ENCODE data around the gene NELL1. TPM values are rescaled to one million over a fixed set of nuclear protein-coding genes. Genes with fewer than 3 reads are reported as not detected.
A peak's percentile ranks its signal among the peaks of the same experiment; 100 is the strongest.

NELL1 gene
- total and polyA plus RNA-seq, 10 donors: 0.20 TPM; not detected in 9

- intact Hi-C loops (cut with DNase I; ENCODE audit: low total_unique reads): no loop called here
- 47 to 65% (median 57%) methylated on average over 2 of the region's 2 CpGs for WGBS, 5 donors
- no peak for DNase-seq
Observed at GRCh38 chr11:21059879-21060278, 390.5 kb downstream of the NELL1 start.

DNA sequence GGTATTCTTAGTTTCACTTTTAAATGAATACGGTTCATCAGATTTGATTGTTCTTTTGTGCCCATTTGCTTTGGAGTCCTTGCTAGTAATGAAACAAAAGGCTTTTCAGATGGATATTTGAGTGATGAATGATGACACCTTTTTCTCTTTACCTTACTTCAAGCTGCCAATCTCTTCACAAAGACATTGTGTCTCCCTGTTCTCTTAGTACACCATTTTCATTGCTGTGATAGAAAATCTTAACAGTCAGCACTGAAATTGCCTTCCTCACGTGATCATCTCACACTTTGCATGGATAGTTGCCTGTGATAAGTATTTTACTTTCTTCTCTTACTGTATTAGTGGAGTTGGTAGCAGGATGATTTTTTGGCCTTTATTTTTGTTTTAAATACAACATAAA, 396.6 kb downstream of the NELL1 start:
- no peak overlapping the region for H3K27ac ChIP-seq
- no peak for DNase-seq
- no peaks in the 10 kb centered on the region for H3K36me3 ChIP-seq
- TF ChIP-seq POLR2A (IDR thresholded peaks at IDR 0.05): no peak
- TF ChIP-seq, protein P1, sequence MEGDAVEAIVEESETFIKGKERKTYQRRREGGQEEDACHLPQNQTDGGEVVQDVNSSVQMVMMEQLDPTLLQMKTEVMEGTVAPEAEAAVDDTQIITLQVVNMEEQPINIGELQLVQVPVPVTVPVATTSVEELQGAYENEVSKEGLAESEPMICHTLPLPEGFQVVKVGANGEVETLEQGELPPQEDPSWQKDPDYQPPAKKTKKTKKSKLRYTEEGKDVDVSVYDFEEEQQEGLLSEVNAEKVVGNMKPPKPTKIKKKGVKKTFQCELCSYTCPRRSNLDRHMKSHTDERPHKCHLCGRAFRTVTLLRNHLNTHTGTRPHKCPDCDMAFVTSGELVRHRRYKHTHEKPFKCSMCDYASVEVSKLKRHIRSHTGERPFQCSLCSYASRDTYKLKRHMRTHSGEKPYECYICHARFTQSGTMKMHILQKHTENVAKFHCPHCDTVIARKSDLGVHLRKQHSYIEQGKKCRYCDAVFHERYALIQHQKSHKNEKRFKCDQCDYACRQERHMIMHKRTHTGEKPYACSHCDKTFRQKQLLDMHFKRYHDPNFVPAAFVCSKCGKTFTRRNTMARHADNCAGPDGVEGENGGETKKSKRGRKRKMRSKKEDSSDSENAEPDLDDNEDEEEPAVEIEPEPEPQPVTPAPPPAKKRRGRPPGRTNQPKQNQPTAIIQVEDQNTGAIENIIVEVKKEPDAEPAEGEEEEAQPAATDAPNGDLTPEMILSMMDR (IDR thresholded peaks at IDR 0.05 in 8 of 11, conservative IDR thresholded peaks at IDR 0.05 in 3 of 11): no peak
- no peak for TF ChIP-seq POLR2AphosphoS5 (IDR thresholded peaks at IDR 0.05)
- intact Hi-C loops (cut with DNase I; ENCODE audit: low total_unique reads): no loop called here
- 60 to 73% (median 67%) methylated on average over 2 of the region's 2 CpGs for WGBS, 5 donors
- H3K9me3 ChIP-seq: peaks cover 0 to 18% (median 4%) of the 10 kb centered on the region in 8 donors
- no peaks in the 10 kb centered on the region for H3K27me3 ChIP-seq (replicated peaks in 1 of 7)
- no peaks in the 10 kb centered on the region for H3K4me1 ChIP-seq
- peak overlapping the region in 2 of 8 donors; percentile 1 to 2 for H3K4me3 ChIP-seq

More at GRCh38 chr11:21059879-21060278, 390.5 kb downstream of the NELL1 start:
- no peak overlapping the region for H3K27ac ChIP-seq
- H3K27me3 ChIP-seq (replicated peaks in 1 of 7): no peaks in the 10 kb centered on the region
- TF ChIP-seq POLR2A (IDR thresholded peaks at IDR 0.05) (no peak), POLR2AphosphoS5 (IDR thresholded peaks at IDR 0.05) (no peak)
- TF ChIP-seq, protein P1 (IDR thresholded peaks at IDR 0.05 in 8 of 11, conservative IDR thresholded peaks at IDR 0.05 in 3 of 11): no peak
- H3K4me3 ChIP-seq: no peak overlapping the region
- no peaks in the 10 kb centered on the region for H3K36me3 ChIP-seq
- peaks cover 0 to 24% (median 4%) of the 10 kb centered on the region in 8 donors for H3K9me3 ChIP-seq
- no peaks in the 10 kb centered on the region for H3K4me1 ChIP-seq

DNA sequence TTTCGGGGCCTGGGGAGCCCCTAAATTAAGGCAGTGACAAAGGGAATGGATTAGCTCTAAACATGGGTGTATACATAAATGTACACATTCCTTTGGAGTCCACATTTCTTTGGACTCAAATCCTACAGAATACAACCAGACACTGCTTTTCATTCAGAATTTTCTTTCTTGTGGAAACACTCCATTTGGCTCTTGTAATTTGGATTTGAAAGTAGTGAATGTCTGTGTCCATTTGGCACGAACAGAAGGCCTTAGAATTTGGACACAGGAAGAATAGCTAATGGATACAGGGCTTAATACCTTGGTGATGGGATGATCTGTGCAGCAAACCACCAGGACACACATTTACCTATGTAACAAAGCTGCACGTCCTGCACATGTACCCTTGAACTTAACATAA, 399.5 kb downstream of the NELL1 start:
- H3K4me3 ChIP-seq: no peak overlapping the region
- peaks cover 0 to 2% (median 0%) of the 10 kb centered on the region in 8 donors for H3K9me3 ChIP-seq
- no peaks in the 10 kb centered on the region for H3K36me3 ChIP-seq
- intact Hi-C loops (cut with DNase I; ENCODE audit: low total_unique reads): no loop called here
- H3K27me3 ChIP-seq (replicated peaks in 1 of 7): no peaks in the 10 kb centered on the region
- TF ChIP-seq, protein P1 (IDR thresholded peaks at IDR 0.05 in 8 of 11, conservative IDR thresholded peaks at IDR 0.05 in 3 of 11): no peak
- TF ChIP-seq POLR2AphosphoS5 (IDR thresholded peaks at IDR 0.05): no peak
- TF ChIP-seq POLR2A (IDR thresholded peaks at IDR 0.05): no peak
- H3K27ac ChIP-seq: no peak overlapping the region
- WGBS, 5 donors: 61 to 80% (median 70%) methylated on average over 3 of the region's 3 CpGs
- DNase-seq: no peak
- H3K4me1 ChIP-seq: no peaks in the 10 kb centered on the region

GRCh38 chr11:21069909-21070308, 400.5 kb downstream of the NELL1 start:
- H3K4me3 ChIP-seq: no peak overlapping the region
- H3K9me3 ChIP-seq: peaks cover 0 to 4% (median 0%) of the 10 kb centered on the region in 8 donors
- TF ChIP-seq POLR2AphosphoS5 (IDR thresholded peaks at IDR 0.05): no peak
- no peak for TF ChIP-seq POLR2A (IDR thresholded peaks at IDR 0.05)
- TF ChIP-seq, protein P1 (IDR thresholded peaks at IDR 0.05 in 8 of 11, conservative IDR thresholded peaks at IDR 0.05 in 3 of 11): no peak
- no peak overlapping the region for H3K27ac ChIP-seq
- no peaks in the 10 kb centered on the region for H3K4me1 ChIP-seq
- no peaks in the 10 kb centered on the region for H3K36me3 ChIP-seq
- WGBS, 5 donors: 68 to 72% (median 69%) methylated on average over 5 of the region's 5 CpGs
- intact Hi-C loops (cut with DNase I; ENCODE audit: low total_unique reads): no loop called here
- H3K27me3 ChIP-seq (replicated peaks in 1 of 7): no peaks in the 10 kb centered on the region
- DNase-seq: no peak

All from spleen (tissue), 11 donors.